DMS53 treated with DMSO at 0.1 percent for 48 hours (cell line): ENCODE measurements around the gene KCNG2.
"Not testable (repeated sequence)": the region's sequence is repeated elsewhere in the genome, so short reads cannot be mapped to it uniquely, and the experiment has no call there.

Source experiments
- DNase-seq: peaks from one replicate; lab custom pipeline; 2025; ENCODE audit not compliant: unreplicated experiment; lab: John Stamatoyannopoulos, UW

The KCNG2 gene

GRCh38 chr18:79868811-79869541 is 71.2 kb downstream of the KCNG2 start:
- DNase-seq = no peak

GRCh38 chr18:79869591-79870300 is 72.0 kb downstream of the KCNG2 start:
- no peak for DNase-seq

GRCh38 chr18:79870301-79871025 is 72.7 kb downstream of the KCNG2 start:
- DNase-seq = no peak

GRCh38 chr18:79871026-79871390 is 73.3 kb downstream of the KCNG2 start:
- DNase-seq = no peak

DNA sequence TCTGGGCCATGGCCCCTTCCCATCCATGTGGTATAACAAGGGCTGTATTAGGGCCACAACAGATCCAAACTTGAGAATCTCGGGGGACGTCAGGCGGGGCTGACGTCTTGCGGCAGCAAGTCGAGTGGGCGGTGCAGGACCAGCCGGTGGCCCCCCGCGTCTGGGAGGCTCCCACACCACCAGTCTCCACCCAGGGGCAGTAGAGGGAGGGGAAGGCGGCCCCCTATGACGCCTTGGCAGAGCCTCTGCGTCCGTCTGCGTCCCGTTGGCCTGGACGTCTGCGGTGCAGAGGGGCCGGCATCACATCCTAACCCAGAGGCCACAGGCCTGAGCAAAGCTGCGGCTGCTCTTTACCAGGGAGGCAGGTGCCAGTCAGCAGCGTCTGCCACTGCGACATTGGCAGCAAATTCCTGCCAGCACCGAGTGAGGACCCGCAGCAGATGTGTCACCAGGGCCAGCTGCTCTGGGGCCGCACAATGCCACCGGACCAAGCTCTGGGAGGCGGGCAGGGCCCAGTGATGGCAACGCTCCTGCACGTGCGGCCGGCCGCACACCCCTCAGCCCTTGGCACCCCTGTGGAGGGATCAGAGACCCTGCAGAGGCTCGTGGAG is 73.8 kb downstream of the KCNG2 start:
- no peak for DNase-seq

GRCh38 chr18:79872527-79873444 is 75.0 kb downstream of the KCNG2 start:
- DNase-seq = no peak

GRCh38 chr18:79873449-79874110 is 75.8 kb downstream of the KCNG2 start:
- DNase-seq = no peak

- DNase-seq = no peak
Observed at GRCh38 chr18:79874553-79875530, 77.1 kb downstream of the KCNG2 start.

- DNase-seq = no peak
Observed at GRCh38 chr18:79875531-79875919, 77.8 kb downstream of the KCNG2 start.

- no peak for DNase-seq
Observed at GRCh38 chr18:79875931-79876461, 78.3 kb downstream of the KCNG2 start.

DNA sequence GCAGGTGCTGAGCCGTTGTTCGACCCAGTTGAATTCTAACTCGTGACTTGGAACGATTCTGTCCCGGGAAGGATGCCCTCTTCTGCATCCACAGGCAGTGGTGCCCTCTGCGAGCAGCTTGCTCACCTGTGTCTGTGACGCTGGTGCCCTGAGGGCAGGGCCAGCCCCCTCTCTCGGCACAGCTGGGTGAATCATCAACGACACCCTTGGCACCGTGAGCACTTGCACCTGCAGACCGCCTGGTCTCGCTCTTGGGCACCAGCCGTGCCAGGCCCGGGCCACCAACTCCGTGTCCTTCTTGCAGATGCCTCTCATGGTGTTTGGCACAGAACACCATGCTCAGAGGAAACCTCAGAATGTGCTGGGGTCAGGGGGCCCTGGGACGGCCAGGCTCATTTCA is 78.8 kb downstream of the KCNG2 start:
- no peak for DNase-seq

- DNase-seq = no peak
Observed at GRCh38 chr18:79877163-79878091, 79.7 kb downstream of the KCNG2 start.

DNA sequence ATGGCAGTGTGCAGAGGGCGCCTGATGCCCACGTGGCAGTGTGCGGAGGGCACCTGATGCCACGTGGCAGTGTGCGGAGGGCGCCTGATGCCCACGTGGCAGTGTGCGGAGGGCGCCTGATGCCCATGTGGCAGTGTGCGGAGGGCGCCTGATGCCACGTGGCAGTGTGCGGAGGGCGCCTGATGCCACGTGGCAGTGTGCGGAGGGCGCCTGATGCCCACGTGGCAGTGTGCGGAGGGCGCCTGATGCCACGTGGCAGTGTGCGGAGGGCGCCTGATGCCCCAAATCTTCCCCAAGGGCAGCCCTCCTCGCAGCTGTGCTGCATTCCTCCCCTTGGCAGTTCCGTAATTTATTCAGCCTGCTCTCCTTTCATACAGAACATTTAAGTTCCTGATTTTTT is 80.5 kb downstream of the KCNG2 start:
- DNase-seq = not testable (repeated sequence)

DNA sequence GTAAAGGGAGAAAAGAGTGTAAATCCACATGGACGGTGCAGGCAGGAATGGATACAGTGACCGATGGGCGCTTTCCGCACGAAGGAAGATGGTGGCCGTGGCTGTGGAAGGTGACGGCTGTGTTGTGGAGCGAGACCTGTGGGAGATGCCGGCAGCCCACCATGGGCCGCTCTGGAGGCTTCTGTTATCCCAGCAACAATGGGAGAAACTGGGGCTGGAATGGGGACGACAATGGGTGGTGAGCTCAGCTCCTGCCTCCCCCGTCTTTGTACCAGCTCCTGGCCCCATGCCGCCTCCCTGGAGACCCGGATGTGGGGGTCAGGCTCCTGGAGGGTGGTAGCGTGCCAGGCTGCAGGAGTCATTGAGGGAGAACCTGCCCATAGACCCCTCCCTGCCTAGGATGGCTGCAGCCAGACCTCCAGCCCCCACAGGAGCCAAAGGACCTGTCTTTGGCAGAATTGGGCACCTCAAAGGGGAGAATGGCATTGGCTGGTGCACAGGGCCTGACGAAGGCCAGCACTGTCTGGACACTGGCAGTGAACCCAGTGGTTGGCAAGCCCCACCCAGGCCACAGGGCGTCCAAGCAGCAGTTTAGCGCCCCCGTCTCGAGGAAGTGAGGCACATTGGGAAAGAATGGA is 81.1 kb downstream of the KCNG2 start:
- no peak for DNase-seq

GRCh38 chr18:79879566-79879965 is 81.8 kb downstream of the KCNG2 start:
- DNase-seq = no peak

- DNase-seq = no peak
Observed at GRCh38 chr18:79881695-79882094, 84.0 kb downstream of the KCNG2 start.
